HepG2 (cell line): Measurements from ENCODE around the gene DNMT3B. TPM values are rescaled to one million over a fixed set of nuclear protein-coding genes. Genes with fewer than 3 reads are reported as not detected.
"Not testable (repeated sequence)": the region's sequence is repeated elsewhere in the genome, so short reads cannot be mapped to it uniquely, and the experiment has no call there.

Source experiments
- ATAC-seq: fragments of 200-7000 bp; cut with Tn5 transposase; 3 replicates; pipeline ENCODE4 v1.9.1; 2020; ENCODE audit warnings: mild to moderate bottlenecking, moderate library complexity
- BruUV-seq: library from RNA; stranded (reverse); fragments of 400-500 nt; replicated peaks from 2 replicates; lab custom pipeline; 2021; lab: Mats Ljungman, UMichigan
- CTCF ChIA-PET: fragments of 300-600 bp; formaldehyde crosslinking; extraction: SDS; loops from one replicate; lab custom pipeline; 2021; ENCODE audit warnings: low total read pairs, inconsistent platforms, low intra/inter-chr PET ratio; lab: Yijun Ruan, JAX
- POLR2A ChIA-PET: fragments of 350-600 bp; sonication (Branson Sonifier 250); formaldehyde crosslinking; loops from one replicate; lab custom pipeline; 2020; ENCODE audit warnings: antibody characterized with exemption, inconsistent platforms; lab: Yijun Ruan, JAX
- DNase-seq: peaks from one replicate; pipeline ENCODE4 v3.0.0-alpha.2; 2015; ENCODE audit warnings: low spot score
- FAIRE-seq: peaks from 3 replicates; lab custom pipeline; 2011; peaks lifted over from hg19 to GRCh38; lab: Jason Lieb, UNC
- H2AFZ ChIP-seq: one replicate; pipeline ENCODE4 v1.6.1; 2011; ENCODE audit warnings: low read length, inconsistent platforms
- H3K27ac ChIP-seq: fragments of 300-600 bp; 3 replicates; pipeline ENCODE4 v1.8.0; 2011; ENCODE audit warnings: mixed run types, mild to moderate bottlenecking, mixed read lengths, low read length, inconsistent platforms; ENCODE audit not compliant: insufficient read depth; ENCODE audit errors: extremely low read length
- H3K27me3 ChIP-seq, 2 experiments: fragments of 200-600 bp in 1 of 2; 2 replicates in 1 of 2; 3 replicates in 1 of 2; pipeline versions ENCODE4 v1.6.0 to v1.8.0; 2011; ENCODE audit warnings: low read length in 2 of 2, mild to moderate bottlenecking in 2 of 2, moderate library complexity in 2 of 2, inconsistent platforms in 1 of 2; ENCODE audit not compliant: insufficient read depth in 2 of 2, control insufficient read depth in 1 of 2
- H3K36me3 ChIP-seq, 2 experiments: fragments of 200-600 bp in 1 of 2; replicated peaks in 1 of 2; 2 replicates in 1 of 2; 3 replicates in 1 of 2; pipeline versions ENCODE4 v1.5.1 to v1.8.0; 2011; ENCODE audit warnings: low read length in 2 of 2, inconsistent platforms in 1 of 2; ENCODE audit not compliant: insufficient read depth in 2 of 2, control insufficient read depth in 1 of 2
- H3K4me1 ChIP-seq: 2 replicates; pipeline ENCODE4 v1.5.1; 2012; ENCODE audit warnings: low read length, inconsistent platforms; ENCODE audit not compliant: insufficient read depth
- H3K4me2 ChIP-seq: 2 replicates; pipeline ENCODE4 v1.6.0; 2011; ENCODE audit warnings: low read depth, low read length, inconsistent platforms
- H3K4me3 ChIP-seq, 3 experiments: fragments of 200-600 bp in 1 of 3; sonication (generic), shearing (Covaris generic) in 1 of 3; replicated peaks in 1 of 3; 2 replicates each; pipeline ENCODE4 v1.5.1; 2011 to 2016; ENCODE audit warnings: low read length in 3 of 3, inconsistent platforms in 2 of 3, low read depth in 2 of 3, mild to moderate bottlenecking in 2 of 3, control low read depth in 1 of 3, mixed read lengths in 1 of 3; ENCODE audit not compliant: insufficient read depth in 1 of 3
- H3K79me2 ChIP-seq: one replicate; pipeline ENCODE4 v1.6.1; 2011; ENCODE audit warnings: low read length, inconsistent platforms; ENCODE audit not compliant: insufficient read depth
- H3K9ac ChIP-seq: 2 replicates; pipeline ENCODE4 v1.6.0; 2011; ENCODE audit warnings: mild to moderate bottlenecking, low read depth, low read length, inconsistent platforms; ENCODE audit not compliant: insufficient read depth
- H3K9me3 ChIP-seq: 2 replicates; pipeline ENCODE4 v1.5.1; 2012; ENCODE audit warnings: mild to moderate bottlenecking, low read length
- H4K20me1 ChIP-seq: 2 replicates; pipeline ENCODE4 v1.6.0; 2011; ENCODE audit warnings: inconsistent platforms, mild to moderate bottlenecking, low read length, moderate library complexity; ENCODE audit not compliant: insufficient read depth
- ETV6 ChIP-seq: sonication (generic); formaldehyde crosslinking; conservative IDR thresholded peaks from 2 replicates; pipeline ENCODE4 v1.4.0; 2020; ENCODE audit warnings: missing genetic modification reagents
- FOSL1 ChIP-seq: sonication (generic); formaldehyde crosslinking; IDR thresholded peaks from 2 replicates; pipeline ENCODE4 v1.9.0; 2021; ENCODE audit warnings: missing genetic modification reagents, borderline replicate concordance
- HDAC6 ChIP-seq: fragments of 200-600 bp; sonication (generic); IDR thresholded peaks from 2 replicates; pipeline ENCODE4 v1.7.0; 2017; ENCODE audit warnings: mild to moderate bottlenecking, antibody characterized with exemption, low read length, low read depth
- MEIS2 ChIP-seq: sonication (generic); formaldehyde crosslinking; IDR thresholded peaks from 2 replicates; pipeline ENCODE4 v1.9.0; 2021; ENCODE audit warnings: mild to moderate bottlenecking, missing genetic modification reagents
- SMAD9 ChIP-seq: sonication (generic); formaldehyde crosslinking; IDR thresholded peaks from 2 replicates; pipeline ENCODE4 v1.5.1; 2020; ENCODE audit warnings: mild to moderate bottlenecking, missing genetic modification reagents
- YEATS2 ChIP-seq: sonication (generic); formaldehyde crosslinking; IDR thresholded peaks from 2 replicates; pipeline ENCODE4 v1.4.0; 2020; ENCODE audit warnings: missing genetic modification reagents, borderline replicate concordance
- WGBS: methylation state at CpG from one replicate; pipeline ENCODE4 v1.1.6; 2017; ENCODE audit warnings: low lambda C conversion rate; 5-methylcytosine and 5-hydroxymethylcytosine counted together
- in situ Hi-C: cut with HindIII; loops from 2 replicates; pipeline ENCODE4 v1.10.0; 2017; ENCODE audit warnings: low pct_unique_long_range_greater_than_20kb; ENCODE audit not compliant: extremely low pct_ligation_motif_present
- intact Hi-C: fragments of 100-400 bp; cut with micrococcal nuclease; formaldehyde crosslinking; loops from one replicate; pipeline ENCODE4 v1.10.0; 2022; ENCODE audit not compliant: unreplicated experiment
- polyA plus RNA-seq, 8 experiments: library from polyadenylated mRNA; depleted of rRNA in 3 of 8; stranded (reverse) in 7 of 8; unstranded in 1 of 8; fragments of >200 nt; fragmentation: Illumina TruSeq in 4 of 8; extraction: Trizol in 4 of 8; gene quantifications; 2 replicates each; pipeline versions ENCODE4 v1.2.1 to v1.2.3, GENCODE V29; 2011 to 2016; ENCODE audit warnings: low read depth in 4 of 8, missing spikeins in 1 of 8, mixed read lengths in 1 of 8; ENCODE audit not compliant: insufficient read depth in 1 of 8
- total RNA-seq, 5 experiments: library from RNA; depleted of rRNA; stranded (reverse); fragments of >200 nt; fragmentation: Illumina TruSeq; extraction: Trizol; gene quantifications; 2 replicates each; pipeline ENCODE4 v1.2.3, GENCODE V29; 2016; ENCODE audit warnings: low read depth in 1 of 5
- TF ChIP-seq, protein P1 (sequence below), 2 experiments: sonication (generic) in 1 of 2; formaldehyde crosslinking in 1 of 2; IDR thresholded peaks; 2 replicates each; pipeline versions ENCODE4 v1.4.0 to v1.6.1; 2016 to 2020; ENCODE audit warnings: borderline replicate concordance in 1 of 2, low read depth in 1 of 2, mild to moderate bottlenecking in 1 of 2, missing genetic modification reagents in 1 of 2
- TF ChIP-seq, protein P2 (sequence below), 2 experiments: fragments of 450-650 bp in 1 of 2; sonication (generic) in 1 of 2; formaldehyde crosslinking; IDR thresholded peaks; 2 replicates each; pipeline versions ENCODE4 v1.5.0 to v1.8.0; 2020 to 2022; ENCODE audit warnings: mild to moderate bottlenecking in 1 of 2, missing genetic modification reagents in 1 of 2
- TF ChIP-seq, protein P3 (sequence below): sonication (generic); formaldehyde crosslinking; IDR thresholded peaks from 2 replicates; pipeline ENCODE4 v1.8.1; 2023; ENCODE audit warnings: mild to moderate bottlenecking, missing genetic modification reagents, borderline replicate concordance

DNMT3B gene
- total and polyA plus RNA-seq, 2 of the 13 experiments (the other 11 are each of a cell fraction or from before 2014, with no cell fraction given) = 3.8 to 13.9 TPM

DNA sequence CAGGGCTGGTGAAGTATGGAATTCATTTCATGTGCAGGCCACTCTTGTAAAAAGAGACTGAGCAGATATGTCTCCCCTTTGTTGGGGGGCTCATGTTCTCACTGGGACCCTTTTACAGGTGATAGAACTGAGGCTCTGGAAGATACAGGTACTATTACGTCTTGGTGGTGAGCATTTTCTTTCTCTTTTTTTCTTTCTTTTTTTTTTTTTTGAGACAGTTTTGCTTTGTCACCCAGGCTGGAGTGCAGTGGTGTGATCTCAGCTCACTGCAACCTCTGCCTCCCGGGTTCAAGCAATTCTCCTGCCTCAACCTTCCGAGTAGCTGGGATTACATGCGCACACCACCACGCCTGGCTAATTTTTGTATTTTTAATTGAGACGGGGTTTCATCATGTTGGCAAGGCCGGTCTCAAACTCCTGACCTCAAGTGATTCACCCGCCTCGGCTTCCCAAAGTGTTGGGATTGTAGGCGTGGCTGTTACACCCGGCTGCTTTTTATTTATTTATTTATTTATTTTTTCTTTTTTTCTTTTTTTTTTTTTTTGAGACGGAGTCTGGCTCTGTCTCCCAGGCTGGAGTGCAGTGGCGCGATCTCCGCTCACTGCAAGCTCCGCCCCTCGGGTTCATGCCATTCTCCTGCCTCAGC is 3.2 kb downstream of the DNMT3B start:
- CTCF ChIA-PET, ATAC-seq, H3K4me3 ChIP-seq, H3K9me3 ChIP-seq, H3K4me2 ChIP-seq, BruUV-seq, H3K36me3 ChIP-seq, H2AFZ ChIP-seq, intact Hi-C loops, FAIRE-seq, H4K20me1 ChIP-seq, H3K27me3 ChIP-seq, H3K27ac ChIP-seq, DNase-seq, H3K79me2 ChIP-seq, H3K9ac ChIP-seq: not testable (repeated sequence)
- WGBS = 97% methylated on average over 17 of the region's 17 CpGs
- POLR2A ChIA-PET = interaction anchor here (3.2 kb wide), 1 partner anchor 23 kb away, joined by 21 read pairs; the partner anchor contains the start of gene COMMD7
- H3K4me1 ChIP-seq = peaks cover 55% of the 10 kb centered on the region
- in situ Hi-C loops = loop anchor here (25.0 kb wide), 1 partner anchor 253 kb away; no protein-coding TSS in a partner anchor

DNA sequence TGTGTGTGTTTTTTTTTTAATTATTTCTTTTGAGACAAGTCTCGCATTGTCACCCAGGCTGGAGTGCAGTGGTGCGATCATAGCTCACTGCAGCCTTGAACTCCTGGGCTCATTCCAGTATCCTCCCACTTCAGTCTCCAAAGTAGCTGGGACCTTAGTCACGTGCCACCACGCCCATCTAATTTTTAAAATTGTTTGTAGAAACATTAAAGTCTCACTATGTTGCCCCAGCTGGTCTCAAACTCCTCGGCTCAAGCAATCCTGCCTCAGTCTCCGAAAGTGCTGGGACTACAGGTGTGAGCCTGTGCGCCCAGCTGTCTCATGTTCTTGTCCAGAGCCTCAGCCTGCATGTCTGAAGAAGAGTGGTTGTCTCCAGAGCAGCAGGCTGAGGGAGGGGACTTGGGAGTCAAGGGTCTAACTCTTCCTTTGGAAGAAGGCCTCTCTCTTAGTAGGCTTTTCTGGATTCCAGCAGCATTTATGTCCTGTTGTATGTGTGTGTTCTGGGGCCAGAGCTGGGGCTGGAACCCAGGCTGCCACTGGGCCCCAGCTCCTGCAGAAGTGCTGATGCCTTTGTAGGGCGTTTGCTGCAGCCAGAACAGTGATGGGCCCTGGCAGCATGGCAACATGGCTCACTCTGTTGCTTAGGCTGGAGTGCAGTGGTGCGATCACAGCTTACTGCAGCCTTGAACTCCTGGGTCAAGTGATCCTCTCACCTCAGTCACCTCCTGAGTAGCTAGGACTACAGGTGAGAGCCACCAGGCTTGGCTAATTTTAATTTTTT is 5.4 kb downstream of the DNMT3B start:
- no peaks in the 10 kb centered on the region; a peak in 1 of 5 replicates for H3K27me3 ChIP-seq
- H3K36me3 ChIP-seq = no peaks in the 10 kb centered on the region
- H3K79me2 ChIP-seq = peaks cover 7% of the 10 kb centered on the region
- 0 out of 2 replicates have a peak overlapping the region, but pooled peaks have one; percentile 14 for H3K4me2 ChIP-seq
- intact Hi-C loops (no loop called here), in situ Hi-C loops (loop anchor here (25.0 kb wide), 1 partner anchor 255 kb away; no protein-coding TSS in a partner anchor)
- FAIRE-seq = peak; percentile 71
- 65% methylated on average over 9 of the region's 9 CpGs for WGBS
- peaks cover 56% of the 10 kb centered on the region for H3K4me1 ChIP-seq
- H3K4me3 ChIP-seq = no peak overlapping the region
- CTCF ChIA-PET = no interaction called here
- H4K20me1 ChIP-seq = no peaks in the 10 kb centered on the region
- peak overlapping the region; percentile 38 for H3K27ac ChIP-seq
- POLR2A ChIA-PET = interaction anchor here (1.9 to 2.1 kb wide), 2 partner anchors 11 to 24 kb away, joined by 4 to 7 read pairs; partner anchors contain the start of gene COMMD7
- H3K9me3 ChIP-seq = no peaks in the 10 kb centered on the region
- no TSS peak for BruUV-seq
- DNase-seq = peak; percentile 68
- H2AFZ ChIP-seq = no peak overlapping the region
- no peak overlapping the region for H3K9ac ChIP-seq
- peak; percentile 11 for ATAC-seq
- TF ChIP-seq YEATS2 (no peak), SMAD9 (CRISPR knock-in tag) (no peak), MEIS2 (CRISPR knock-in tag) (no peak), ETV6 (no peak), FOSL1 (no peak), HDAC6 (no peak)
- TF ChIP-seq, protein P1, sequence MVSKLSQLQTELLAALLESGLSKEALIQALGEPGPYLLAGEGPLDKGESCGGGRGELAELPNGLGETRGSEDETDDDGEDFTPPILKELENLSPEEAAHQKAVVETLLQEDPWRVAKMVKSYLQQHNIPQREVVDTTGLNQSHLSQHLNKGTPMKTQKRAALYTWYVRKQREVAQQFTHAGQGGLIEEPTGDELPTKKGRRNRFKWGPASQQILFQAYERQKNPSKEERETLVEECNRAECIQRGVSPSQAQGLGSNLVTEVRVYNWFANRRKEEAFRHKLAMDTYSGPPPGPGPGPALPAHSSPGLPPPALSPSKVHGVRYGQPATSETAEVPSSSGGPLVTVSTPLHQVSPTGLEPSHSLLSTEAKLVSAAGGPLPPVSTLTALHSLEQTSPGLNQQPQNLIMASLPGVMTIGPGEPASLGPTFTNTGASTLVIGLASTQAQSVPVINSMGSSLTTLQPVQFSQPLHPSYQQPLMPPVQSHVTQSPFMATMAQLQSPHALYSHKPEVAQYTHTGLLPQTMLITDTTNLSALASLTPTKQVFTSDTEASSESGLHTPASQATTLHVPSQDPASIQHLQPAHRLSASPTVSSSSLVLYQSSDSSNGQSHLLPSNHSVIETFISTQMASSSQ (IDR thresholded peaks at IDR 0.05; ENCODE audit: low read depth) = no peak
- TF ChIP-seq, protein P1 (CRISPR knock-in tag; IDR thresholded peaks at IDR 0.05; ENCODE audit: borderline replicate concordance) = no peak; the same call in 1 of the 2 replicates
- TF ChIP-seq, protein P2, sequence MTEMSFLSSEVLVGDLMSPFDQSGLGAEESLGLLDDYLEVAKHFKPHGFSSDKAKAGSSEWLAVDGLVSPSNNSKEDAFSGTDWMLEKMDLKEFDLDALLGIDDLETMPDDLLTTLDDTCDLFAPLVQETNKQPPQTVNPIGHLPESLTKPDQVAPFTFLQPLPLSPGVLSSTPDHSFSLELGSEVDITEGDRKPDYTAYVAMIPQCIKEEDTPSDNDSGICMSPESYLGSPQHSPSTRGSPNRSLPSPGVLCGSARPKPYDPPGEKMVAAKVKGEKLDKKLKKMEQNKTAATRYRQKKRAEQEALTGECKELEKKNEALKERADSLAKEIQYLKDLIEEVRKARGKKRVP (CRISPR knock-in tag; IDR thresholded peaks at IDR 0.05) = no peak
- TF ChIP-seq, protein P3, sequence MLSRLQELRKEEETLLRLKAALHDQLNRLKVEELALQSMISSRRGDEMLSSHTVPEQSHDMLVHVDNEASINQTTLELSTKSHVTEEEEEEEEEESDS = no peak
